ENCODE results near the gene PRSS23. TPM values are rescaled to one million over a fixed set of nuclear protein-coding genes. Genes with fewer than 3 reads are reported as not detected.

Gene PRSS23
- polyA plus RNA-seq, 4 donors = 0.89 to 25.6 (median 9.2) TPM

DNA sequence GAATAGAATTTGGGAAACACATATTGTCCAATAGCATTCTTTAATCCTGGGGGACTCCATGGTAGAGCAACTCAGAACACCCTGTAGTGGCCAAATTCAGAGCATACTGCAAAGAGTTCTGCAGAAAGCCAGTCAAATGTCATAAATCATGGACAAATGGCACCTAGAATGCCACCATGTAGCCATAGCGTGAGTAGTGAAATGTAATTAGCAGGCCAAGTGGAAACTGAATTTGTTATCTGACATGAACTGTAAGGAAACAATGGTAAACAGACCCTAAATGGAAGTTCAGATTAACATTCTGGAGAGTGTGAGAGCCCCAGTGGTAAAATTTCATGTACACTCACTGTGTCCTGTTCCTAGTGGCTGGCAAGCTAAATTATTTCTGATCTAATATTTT is 7.0 kb upstream of the PRSS23 start:
- Histone ChIP-seq H3K27me3 (ENCODE audit: control insufficient read depth in 3 of 3, insufficient read depth in 3 of 3, low read length in 3 of 3) (no peaks in the 10 kb centered on the region), H3K4me3 (ENCODE audit: low read depth in 1 of 3, low read length in 3 of 3) (no peak overlapping the region), H3K4me1 (ENCODE audit: control insufficient read depth in 3 of 3, insufficient read depth in 2 of 3, low read depth in 1 of 3, low read length in 2 of 3) (peaks cover 0 to 3% (median 0%) of the 10 kb centered on the region in 3 donors), H3K27ac (ENCODE audit: low read depth in 1 of 3, low read length in 2 of 3) (no peak overlapping the region), H3K36me3 (ENCODE audit: control insufficient read depth in 3 of 3, insufficient read depth in 2 of 3, low read depth in 1 of 3, low read length in 3 of 3) (no peaks in the 10 kb centered on the region), H3K9me3 (ENCODE audit: control insufficient read depth in 2 of 2, insufficient read depth in 1 of 2, low read depth in 1 of 2, low read length in 1 of 2) (no peaks in the 10 kb centered on the region)
- FAIRE-seq = no peak
- DNase-seq = no peak
- 73 to 100% (median 93%) methylated on average over 1 of the region's 1 CpG for WGBS, 3 donors

DNA sequence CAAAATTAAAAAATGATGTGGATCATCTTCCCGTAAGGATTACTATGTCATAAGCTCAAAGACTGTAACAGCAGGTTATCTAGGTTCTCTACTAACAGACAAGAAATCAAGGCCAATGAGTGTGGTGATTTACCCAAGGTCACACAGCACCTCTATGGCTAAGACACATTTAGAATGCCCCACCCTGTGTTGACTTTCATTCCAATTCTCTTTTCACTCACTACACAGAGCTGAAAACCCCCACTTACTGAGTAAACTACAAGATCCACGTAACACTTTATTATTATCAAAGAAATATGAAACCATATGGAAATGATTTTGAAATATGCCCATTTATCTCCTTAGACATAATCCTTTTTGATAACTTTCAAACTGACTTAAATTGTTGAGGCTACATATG is 4.8 kb upstream of the PRSS23 start:
- DNase-seq (no peak), FAIRE-seq (no peak)
- Histone ChIP-seq H3K27me3 (ENCODE audit: control insufficient read depth in 3 of 3, insufficient read depth in 3 of 3, low read length in 3 of 3) (no peaks in the 10 kb centered on the region), H3K9me3 (ENCODE audit: control insufficient read depth in 2 of 2, insufficient read depth in 1 of 2, low read depth in 1 of 2, low read length in 1 of 2) (no peaks in the 10 kb centered on the region), H3K27ac (ENCODE audit: low read depth in 1 of 3, low read length in 2 of 3) (no peak overlapping the region), H3K4me1 (ENCODE audit: control insufficient read depth in 3 of 3, insufficient read depth in 2 of 3, low read depth in 1 of 3, low read length in 2 of 3) (peaks cover 0 to 11% (median 2%) of the 10 kb centered on the region in 3 donors), H3K4me3 (ENCODE audit: low read depth in 1 of 3, low read length in 3 of 3) (no peak overlapping the region), H3K36me3 (ENCODE audit: control insufficient read depth in 3 of 3, insufficient read depth in 2 of 3, low read depth in 1 of 3, low read length in 3 of 3) (no peaks in the 10 kb centered on the region)
- 78 to 91% (median 90%) methylated on average over 2 of the region's 2 CpGs for WGBS, 3 donors

DNA sequence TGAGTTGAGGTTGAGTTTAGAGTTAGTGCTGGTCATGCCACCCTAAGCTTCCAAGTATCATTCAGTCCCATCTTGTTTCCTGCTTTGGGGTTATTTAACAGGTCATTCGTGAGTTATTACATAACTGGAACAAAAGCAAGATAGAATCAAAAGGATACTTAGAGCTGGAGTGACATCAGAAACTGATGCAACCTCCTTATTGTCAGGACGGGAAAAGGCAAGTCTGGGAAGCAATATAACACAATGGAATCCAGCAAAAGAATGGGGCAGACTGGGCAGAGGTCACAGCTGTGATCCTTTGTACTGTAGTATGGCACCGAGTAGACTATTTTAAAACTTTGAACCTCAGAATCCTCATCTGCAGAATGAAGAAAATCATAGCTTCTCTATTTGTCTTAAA is 4.4 kb upstream of the PRSS23 start:
- H3K4me1 ChIP-seq (ENCODE audit: control insufficient read depth in 3 of 3, insufficient read depth in 2 of 3, low read depth in 1 of 3, low read length in 2 of 3) = peaks cover 0 to 11% (median 3%) of the 10 kb centered on the region in 3 donors
- H3K36me3 ChIP-seq (ENCODE audit: control insufficient read depth in 3 of 3, insufficient read depth in 2 of 3, low read depth in 1 of 3, low read length in 3 of 3) = no peaks in the 10 kb centered on the region
- no peak overlapping the region for H3K27ac ChIP-seq (ENCODE audit: low read depth in 1 of 3, low read length in 2 of 3)
- no peaks in the 10 kb centered on the region for H3K27me3 ChIP-seq (ENCODE audit: control insufficient read depth in 3 of 3, insufficient read depth in 3 of 3, low read length in 3 of 3)
- no peak overlapping the region for H3K4me3 ChIP-seq (ENCODE audit: low read depth in 1 of 3, low read length in 3 of 3)
- 19 to 55% (median 44%) methylated on average over 3 of the region's 3 CpGs for WGBS, 3 donors
- DNase-seq (peak in 1 of 2 donors; percentile 63), FAIRE-seq (no peak)
- no peaks in the 10 kb centered on the region for H3K9me3 ChIP-seq (ENCODE audit: control insufficient read depth in 2 of 2, insufficient read depth in 1 of 2, low read depth in 1 of 2, low read length in 1 of 2)

DNA sequence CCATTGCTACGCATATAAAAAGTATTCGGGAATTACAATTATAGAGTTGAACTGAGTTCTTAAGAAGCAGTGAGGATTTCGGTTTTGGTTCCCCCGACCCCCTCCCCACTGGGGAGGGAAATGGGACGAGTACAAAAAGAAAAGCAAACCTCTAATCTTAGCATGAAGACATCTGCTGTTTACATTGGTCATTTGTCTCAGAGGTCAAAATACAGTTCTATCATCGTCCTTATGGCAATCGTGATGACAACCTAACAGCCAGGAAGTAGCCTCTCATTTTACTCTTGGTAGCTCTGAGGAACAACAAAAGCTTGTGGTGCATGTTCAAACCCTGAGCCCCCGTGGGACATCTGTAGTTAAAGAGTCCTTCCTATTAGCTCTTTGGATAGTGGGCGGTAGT is 3.2 kb upstream of the PRSS23 start:
- no peak for DNase-seq
- peaks cover 0 to 14% (median 4%) of the 10 kb centered on the region in 3 donors for H3K4me1 ChIP-seq (ENCODE audit: control insufficient read depth in 3 of 3, insufficient read depth in 2 of 3, low read depth in 1 of 3, low read length in 2 of 3)
- no peaks in the 10 kb centered on the region for H3K36me3 ChIP-seq (ENCODE audit: control insufficient read depth in 3 of 3, insufficient read depth in 2 of 3, low read depth in 1 of 3, low read length in 3 of 3)
- H3K4me3 ChIP-seq (ENCODE audit: low read depth in 1 of 3, low read length in 3 of 3) = no peak overlapping the region
- H3K27me3 ChIP-seq (ENCODE audit: control insufficient read depth in 3 of 3, insufficient read depth in 3 of 3, low read length in 3 of 3) = no peaks in the 10 kb centered on the region
- WGBS, 3 donors = 48 to 59% (median 58%) methylated on average over 9 of the region's 9 CpGs
- no peaks in the 10 kb centered on the region for H3K9me3 ChIP-seq (ENCODE audit: control insufficient read depth in 2 of 2, insufficient read depth in 1 of 2, low read depth in 1 of 2, low read length in 1 of 2)
- no peak for FAIRE-seq
- H3K27ac ChIP-seq (ENCODE audit: low read depth in 1 of 3, low read length in 2 of 3) = no peak overlapping the region

DNA sequence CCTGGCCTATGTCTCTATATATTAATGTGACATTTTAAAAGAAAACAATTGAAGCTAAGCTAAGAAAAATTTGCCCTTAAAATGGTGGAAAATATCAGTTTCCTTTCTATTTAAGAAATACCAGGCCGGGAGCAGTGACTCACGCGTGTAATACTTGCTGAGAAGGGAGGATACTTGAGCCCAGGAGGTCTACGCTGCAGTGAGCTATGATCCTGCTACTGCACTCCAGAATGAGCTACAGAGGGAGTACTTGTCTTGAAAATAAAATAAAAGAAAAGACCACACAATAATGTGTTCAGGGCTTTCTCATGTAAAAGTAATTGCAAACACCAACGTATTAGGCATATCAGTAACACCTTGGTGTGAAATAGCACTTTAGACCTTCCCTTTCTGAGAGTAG is 1.4 kb upstream of the PRSS23 start:
- Histone ChIP-seq H3K27me3 (ENCODE audit: control insufficient read depth in 3 of 3, insufficient read depth in 3 of 3, low read length in 3 of 3) (no peaks in the 10 kb centered on the region), H3K36me3 (ENCODE audit: control insufficient read depth in 3 of 3, insufficient read depth in 2 of 3, low read depth in 1 of 3, low read length in 3 of 3) (no peaks in the 10 kb centered on the region), H3K4me1 (ENCODE audit: control insufficient read depth in 3 of 3, insufficient read depth in 2 of 3, low read depth in 1 of 3, low read length in 2 of 3) (peaks cover 0 to 17% (median 4%) of the 10 kb centered on the region in 3 donors), H3K27ac (ENCODE audit: low read depth in 1 of 3, low read length in 2 of 3) (peak overlapping the region in 1 of 3 donors; percentile 14), H3K9me3 (ENCODE audit: control insufficient read depth in 2 of 2, insufficient read depth in 1 of 2, low read depth in 1 of 2, low read length in 1 of 2) (no peaks in the 10 kb centered on the region), H3K4me3 (ENCODE audit: low read depth in 1 of 3, low read length in 3 of 3) (no peak overlapping the region)
- DNase-seq (peak in 1 of 2 donors; percentile 42), FAIRE-seq (no peak)
- 74 to 84% (median 77%) methylated on average over 5 of the region's 5 CpGs for WGBS, 3 donors

DNA sequence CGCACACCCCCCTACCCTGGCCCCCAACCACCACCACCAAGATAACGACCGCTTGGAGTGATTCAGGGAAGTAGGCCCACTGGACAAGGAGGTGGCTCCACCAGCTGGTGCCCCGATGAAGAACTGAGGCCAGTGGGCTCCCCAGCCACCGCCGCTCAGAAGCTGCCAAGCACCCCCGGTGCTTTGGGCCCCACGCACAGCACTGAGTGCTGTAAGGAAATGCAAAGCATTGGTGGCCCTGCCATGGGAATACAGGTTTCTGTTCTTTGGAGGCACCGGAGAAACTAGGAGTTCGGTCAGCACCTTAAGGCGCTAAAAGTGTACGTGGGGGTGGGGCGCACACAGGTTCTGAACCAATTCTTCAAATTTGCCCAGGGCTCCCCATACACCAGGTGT is 664 bp upstream of the PRSS23 start:
- WGBS, 3 donors = 53 to 61% (median 55%) methylated on average over 13 of the region's 13 CpGs
- peaks cover 0 to 17% (median 4%) of the 10 kb centered on the region in 3 donors for H3K4me1 ChIP-seq (ENCODE audit: control insufficient read depth in 3 of 3, insufficient read depth in 2 of 3, low read depth in 1 of 3, low read length in 2 of 3)
- H3K4me3 ChIP-seq (ENCODE audit: low read depth in 1 of 3, low read length in 3 of 3) = peak overlapping the region in 2 of 3 donors; percentile 45 to 60
- no peaks in the 10 kb centered on the region for H3K36me3 ChIP-seq (ENCODE audit: control insufficient read depth in 3 of 3, insufficient read depth in 2 of 3, low read depth in 1 of 3, low read length in 3 of 3)
- H3K9me3 ChIP-seq (ENCODE audit: control insufficient read depth in 2 of 2, insufficient read depth in 1 of 2, low read depth in 1 of 2, low read length in 1 of 2) = no peaks in the 10 kb centered on the region
- no peak for FAIRE-seq
- peak in 1 of 2 donors; percentile 57 for DNase-seq
- peak overlapping the region in 1 of 3 donors; percentile 21 for H3K27ac ChIP-seq (ENCODE audit: low read depth in 1 of 3, low read length in 2 of 3)
- no peaks in the 10 kb centered on the region for H3K27me3 ChIP-seq (ENCODE audit: control insufficient read depth in 3 of 3, insufficient read depth in 3 of 3, low read length in 3 of 3)

DNA sequence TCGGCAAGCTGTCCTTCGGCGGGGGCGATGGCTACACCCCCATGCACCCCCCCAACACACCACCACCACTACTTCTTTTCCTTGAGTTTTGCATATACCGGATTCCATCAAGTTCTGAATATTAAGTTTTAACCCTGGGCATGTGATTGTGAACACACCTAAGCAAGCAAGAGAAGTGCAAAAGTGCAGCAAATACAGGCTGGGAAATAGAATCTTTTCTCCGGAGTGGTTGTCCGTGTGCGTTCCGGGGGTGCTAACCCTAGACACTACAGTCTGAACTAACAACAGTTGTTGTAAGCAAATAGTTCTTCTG is 574 bp downstream of the PRSS23 start:
- DNase-seq = peak in 1 of 2 donors; percentile 36
- no peaks in the 10 kb centered on the region for H3K9me3 ChIP-seq (ENCODE audit: control insufficient read depth in 2 of 2, insufficient read depth in 1 of 2, low read depth in 1 of 2, low read length in 1 of 2)
- FAIRE-seq = no peak

DNA sequence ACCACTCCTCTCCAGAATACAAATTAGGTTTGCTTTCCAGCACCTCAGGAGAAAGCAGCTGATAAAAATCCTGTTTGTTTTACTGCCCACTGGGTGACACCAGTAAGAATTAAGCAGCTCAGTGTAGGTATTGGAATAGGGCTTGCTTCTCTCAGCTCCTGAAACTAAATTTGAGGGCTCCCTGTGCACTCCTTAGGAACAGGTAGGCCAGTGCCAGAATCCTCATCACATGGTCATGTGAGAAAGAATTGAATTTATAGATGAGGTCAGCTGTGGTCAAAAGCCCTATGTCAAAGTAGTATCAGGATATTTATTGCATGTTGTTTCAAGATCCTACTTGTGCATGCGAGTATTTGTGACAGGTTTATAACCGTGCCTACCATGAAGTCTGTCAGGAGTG is 1.0 kb downstream of the PRSS23 start:
- no peaks in the 10 kb centered on the region for H3K27me3 ChIP-seq (ENCODE audit: control insufficient read depth in 3 of 3, insufficient read depth in 3 of 3, low read length in 3 of 3)
- peak overlapping the region in 1 of 3 donors; percentile 42 for H3K27ac ChIP-seq (ENCODE audit: low read depth in 1 of 3, low read length in 2 of 3)
- H3K9me3 ChIP-seq (ENCODE audit: control insufficient read depth in 2 of 2, insufficient read depth in 1 of 2, low read depth in 1 of 2, low read length in 1 of 2) = no peaks in the 10 kb centered on the region
- WGBS, 3 donors = 48 to 71% (median 64%) methylated on average over 2 of the region's 2 CpGs
- no peaks in the 10 kb centered on the region for H3K36me3 ChIP-seq (ENCODE audit: control insufficient read depth in 3 of 3, insufficient read depth in 2 of 3, low read depth in 1 of 3, low read length in 3 of 3)
- H3K4me1 ChIP-seq (ENCODE audit: control insufficient read depth in 3 of 3, insufficient read depth in 2 of 3, low read depth in 1 of 3, low read length in 2 of 3) = peaks cover 0 to 17% (median 4%) of the 10 kb centered on the region in 3 donors
- FAIRE-seq = no peak
- peak overlapping the region in 1 of 3 donors; percentile 57 for H3K4me3 ChIP-seq (ENCODE audit: low read depth in 1 of 3, low read length in 3 of 3)
- no peak for DNase-seq

More for the DNA sequence above, 574 bp downstream of the PRSS23 start:
- WGBS, 3 donors = 2 to 8% (median 7%) methylated on average over 9 of the region's 9 CpGs
- Histone ChIP-seq H3K4me1 (ENCODE audit: control insufficient read depth in 3 of 3, insufficient read depth in 2 of 3, low read depth in 1 of 3, low read length in 2 of 3) (peaks cover 0 to 17% (median 4%) of the 10 kb centered on the region in 3 donors), H3K27me3 (ENCODE audit: control insufficient read depth in 3 of 3, insufficient read depth in 3 of 3, low read length in 3 of 3) (no peaks in the 10 kb centered on the region), H3K4me3 (ENCODE audit: low read depth in 1 of 3, low read length in 3 of 3) (peak overlapping the region; percentile 31 to 60 (median 57)), H3K36me3 (ENCODE audit: control insufficient read depth in 3 of 3, insufficient read depth in 2 of 3, low read depth in 1 of 3, low read length in 3 of 3) (no peaks in the 10 kb centered on the region), H3K27ac (ENCODE audit: low read depth in 1 of 3, low read length in 2 of 3) (peak overlapping the region in 1 of 3 donors; percentile 29)

DNA sequence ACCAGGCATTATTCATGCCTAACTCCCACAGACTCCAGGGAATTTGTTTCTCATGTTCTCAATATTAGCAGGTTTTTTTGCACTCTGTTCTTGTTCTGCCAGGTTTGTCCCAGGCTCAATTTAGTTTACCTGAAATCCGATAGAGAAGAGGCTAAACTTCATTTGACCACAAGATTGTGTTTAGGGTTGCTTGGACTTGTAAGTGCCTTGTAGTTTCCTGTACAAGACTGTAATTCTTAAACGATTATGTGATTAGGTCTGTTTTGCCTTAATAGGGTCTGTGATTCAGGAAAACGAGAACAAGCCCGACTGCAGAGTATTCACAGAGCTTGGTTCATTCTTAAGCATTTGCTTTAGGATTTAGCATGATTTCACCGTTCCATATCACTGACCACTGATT is 1.8 kb downstream of the PRSS23 start:
- Histone ChIP-seq H3K4me1 (ENCODE audit: control insufficient read depth in 3 of 3, insufficient read depth in 2 of 3, low read depth in 1 of 3, low read length in 2 of 3) (peaks cover 0 to 17% (median 4%) of the 10 kb centered on the region in 3 donors), H3K36me3 (ENCODE audit: control insufficient read depth in 3 of 3, insufficient read depth in 2 of 3, low read depth in 1 of 3, low read length in 3 of 3) (no peaks in the 10 kb centered on the region), H3K27ac (ENCODE audit: low read depth in 1 of 3, low read length in 2 of 3) (no peak overlapping the region), H3K9me3 (ENCODE audit: control insufficient read depth in 2 of 2, insufficient read depth in 1 of 2, low read depth in 1 of 2, low read length in 1 of 2) (no peaks in the 10 kb centered on the region), H3K27me3 (ENCODE audit: control insufficient read depth in 3 of 3, insufficient read depth in 3 of 3, low read length in 3 of 3) (no peaks in the 10 kb centered on the region), H3K4me3 (ENCODE audit: low read depth in 1 of 3, low read length in 3 of 3) (no peak overlapping the region)
- no peak for FAIRE-seq
- WGBS, 3 donors = 60 to 62% (median 60%) methylated on average over 5 of the region's 5 CpGs
- no peak for DNase-seq

All from small intestine (tissue), 7 donors.